ENCODE data around the gene BPHL. TPM values are rescaled to one million over a fixed set of nuclear protein-coding genes. Genes with fewer than 3 reads are reported as not detected.
"Not testable (repeated sequence)": the region's sequence is repeated elsewhere in the genome, so short reads cannot be mapped to it uniquely, and the experiment has no call there.

Gene BPHL
- total RNA-seq, 2 experiments from 2014 or later = 5.5 to 8.0 TPM

- Mint-ChIP-seq H3K4me1 (ENCODE audit: low read depth) (no peaks in the 10 kb centered on the region), H3K4me3 (no peak overlapping the region), H3K9me3 (ENCODE audit: insufficient read depth) (no peaks in the 10 kb centered on the region), H3K36me3 (ENCODE audit: low read depth) (no peaks in the 10 kb centered on the region), H3K27ac (no peak overlapping the region), H3K27me3 (ENCODE audit: low read depth) (peaks cover 5% of the 10 kb centered on the region)
- POLR2A ChIA-PET = no interaction called here
- ATAC-seq (no peak), DNase-seq (no peak)
- CTCF ChIA-PET = interaction anchor here (1.3 kb wide), 1 partner anchor 34 kb away, joined by 3 read pairs; the partner anchor contains the start of gene TUBB2A
Observed at GRCh38 chr6:3190779-3191178, 72.3 kb downstream of the BPHL start.

GRCh38 chr6:3193102-3193849, 74.8 kb downstream of the BPHL start:
- CTCF ChIA-PET = no interaction called here
- Mint-ChIP-seq H3K27ac (no peak overlapping the region), H3K9me3 (ENCODE audit: insufficient read depth) (no peaks in the 10 kb centered on the region), H3K4me1 (ENCODE audit: low read depth) (no peaks in the 10 kb centered on the region), H3K36me3 (ENCODE audit: low read depth) (no peaks in the 10 kb centered on the region), H3K27me3 (ENCODE audit: low read depth) (no peaks in the 10 kb centered on the region), H3K4me3 (no peak overlapping the region)
- POLR2A ChIA-PET = no interaction called here
- DNase-seq (no peak), ATAC-seq (no peak)

GRCh38 chr6:3194535-3195419, 76.3 kb downstream of the BPHL start:
- no peak overlapping the region for H3K27ac Mint-ChIP-seq
- DNase-seq = no peak
- no peaks in the 10 kb centered on the region for H3K9me3 Mint-ChIP-seq (ENCODE audit: insufficient read depth)
- CTCF ChIA-PET = no interaction called here
- no peaks in the 10 kb centered on the region for H3K4me1 Mint-ChIP-seq (ENCODE audit: low read depth)
- no peaks in the 10 kb centered on the region for H3K36me3 Mint-ChIP-seq (ENCODE audit: low read depth)
- no peak overlapping the region for H3K4me3 Mint-ChIP-seq
- H3K27me3 Mint-ChIP-seq (ENCODE audit: low read depth) = peaks cover 4% of the 10 kb centered on the region
- POLR2A ChIA-PET = no interaction called here
- ATAC-seq = no peak

GRCh38 chr6:3195420-3195694, 76.8 kb downstream of the BPHL start:
- no peak for DNase-seq
- Mint-ChIP-seq H3K9me3 (ENCODE audit: insufficient read depth) (no peaks in the 10 kb centered on the region), H3K27ac (no peak overlapping the region), H3K4me3 (no peak overlapping the region), H3K4me1 (ENCODE audit: low read depth) (no peaks in the 10 kb centered on the region), H3K27me3 (ENCODE audit: low read depth) (peaks cover 6% of the 10 kb centered on the region), H3K36me3 (ENCODE audit: low read depth) (no peaks in the 10 kb centered on the region)
- CTCF ChIA-PET = no interaction called here
- POLR2A ChIA-PET = interaction anchor here (1.1 kb wide), 1 partner anchor 13 kb away, joined by 4 read pairs; no protein-coding TSS in a partner anchor
- no peak for ATAC-seq

GRCh38 chr6:3195695-3196497, 77.4 kb downstream of the BPHL start:
- H3K4me1 Mint-ChIP-seq (ENCODE audit: low read depth) = no peaks in the 10 kb centered on the region
- POLR2A ChIA-PET = interaction anchor here (1.1 kb wide), 1 partner anchor 13 kb away, joined by 4 read pairs; no protein-coding TSS in a partner anchor
- CTCF ChIA-PET = interaction anchor here (0.9 kb wide), 1 partner anchor 17 kb away, joined by 3 read pairs; no protein-coding TSS in a partner anchor
- no peak overlapping the region for H3K27ac Mint-ChIP-seq
- no peak overlapping the region for H3K4me3 Mint-ChIP-seq
- DNase-seq (no peak), ATAC-seq (no peak)
- no peaks in the 10 kb centered on the region for H3K9me3 Mint-ChIP-seq (ENCODE audit: insufficient read depth)
- H3K36me3 Mint-ChIP-seq (ENCODE audit: low read depth) = no peaks in the 10 kb centered on the region
- H3K27me3 Mint-ChIP-seq (ENCODE audit: low read depth) = peaks cover 7% of the 10 kb centered on the region

- POLR2A ChIA-PET = no interaction called here
- ATAC-seq = no peak
Observed at GRCh38 chr6:3196770-3197169, 78.3 kb downstream of the BPHL start.

GRCh38 chr6:3197734-3198133, 79.2 kb downstream of the BPHL start:
- ATAC-seq; CTCF ChIA-PET; H3K4me3 Mint-ChIP-seq; DNase-seq; H3K4me1 Mint-ChIP-seq (ENCODE audit: low read depth); POLR2A ChIA-PET; H3K36me3 Mint-ChIP-seq (ENCODE audit: low read depth); H3K9me3 Mint-ChIP-seq (ENCODE audit: insufficient read depth); H3K27ac Mint-ChIP-seq; H3K27me3 Mint-ChIP-seq (ENCODE audit: low read depth): not testable (repeated sequence)

More at GRCh38 chr6:3196770-3197169, 78.3 kb downstream of the BPHL start:
- no peak for DNase-seq
- Mint-ChIP-seq H3K27me3 (ENCODE audit: low read depth) (peaks cover 9% of the 10 kb centered on the region), H3K4me3 (no peak overlapping the region), H3K4me1 (ENCODE audit: low read depth) (no peaks in the 10 kb centered on the region), H3K27ac (no peak overlapping the region), H3K36me3 (ENCODE audit: low read depth) (no peaks in the 10 kb centered on the region), H3K9me3 (ENCODE audit: insufficient read depth) (no peaks in the 10 kb centered on the region)
- CTCF ChIA-PET = interaction anchor here (0.9 kb wide), 1 partner anchor 16 kb away, joined by 3 read pairs; no protein-coding TSS in a partner anchor

- DNase-seq (no peak), ATAC-seq (no peak)
- Mint-ChIP-seq H3K27ac (no peak overlapping the region), H3K9me3 (ENCODE audit: insufficient read depth) (no peaks in the 10 kb centered on the region), H3K4me1 (ENCODE audit: low read depth) (no peaks in the 10 kb centered on the region), H3K27me3 (ENCODE audit: low read depth) (peaks cover 17% of the 10 kb centered on the region), H3K36me3 (ENCODE audit: low read depth) (no peaks in the 10 kb centered on the region), H3K4me3 (no peak overlapping the region)
- ChIA-PET POLR2A (no interaction called here), CTCF (no interaction called here)
Observed at GRCh38 chr6:3199382-3199781, 80.9 kb downstream of the BPHL start.

- H3K9me3 Mint-ChIP-seq (ENCODE audit: insufficient read depth) = no peaks in the 10 kb centered on the region
- CTCF ChIA-PET = interaction anchor here (0.6 kb wide), 1 partner anchor 783 kb away, joined by 3 read pairs; no protein-coding TSS in a partner anchor
- no peaks in the 10 kb centered on the region for H3K4me1 Mint-ChIP-seq (ENCODE audit: low read depth)
- ATAC-seq = no peak
- no peak overlapping the region for H3K4me3 Mint-ChIP-seq
- POLR2A ChIA-PET = no interaction called here
- no peaks in the 10 kb centered on the region for H3K36me3 Mint-ChIP-seq (ENCODE audit: low read depth)
- no peak for DNase-seq
- H3K27me3 Mint-ChIP-seq (ENCODE audit: low read depth) = peaks cover 17% of the 10 kb centered on the region
- H3K27ac Mint-ChIP-seq = no peak overlapping the region
Observed at GRCh38 chr6:3200682-3201081, 82.2 kb downstream of the BPHL start.

- no peaks in the 10 kb centered on the region for H3K4me1 Mint-ChIP-seq (ENCODE audit: low read depth)
- peaks cover 17% of the 10 kb centered on the region for H3K27me3 Mint-ChIP-seq (ENCODE audit: low read depth)
- DNase-seq (no peak), ATAC-seq (no peak)
- no peaks in the 10 kb centered on the region for H3K36me3 Mint-ChIP-seq (ENCODE audit: low read depth)
- CTCF ChIA-PET = interaction anchor here (0.6 kb wide), 1 partner anchor 783 kb away, joined by 3 read pairs; no protein-coding TSS in a partner anchor
- POLR2A ChIA-PET = no interaction called here
- H3K27ac Mint-ChIP-seq = no peak overlapping the region
- no peaks in the 10 kb centered on the region for H3K9me3 Mint-ChIP-seq (ENCODE audit: insufficient read depth)
- no peak overlapping the region for H3K4me3 Mint-ChIP-seq
Observed at GRCh38 chr6:3201388-3201787, 82.9 kb downstream of the BPHL start.

Data from activated CD8-positive, alpha-beta T cell treated with anti-CD3 and anti-CD28 coated beads, Interleukin-2, amount 10 ng/mL, durations not matched to agents 7 days and 5 days (primary cell).